ENCODE results near the gene CD209.

The CD209 gene

GRCh38 chr19:7739801-7740681 is 7.3 kb downstream of the CD209 start:
- no peak for DNase-seq

- DNase-seq: no peak
Measured at GRCh38 chr19:7739211-7739755, 8.1 kb downstream of the CD209 start.

- DNase-seq: no peak
Measured at GRCh38 chr19:7738023-7738422, 9.3 kb downstream of the CD209 start.

GRCh38 chr19:7737215-7737614 is 10.1 kb downstream of the CD209 start:
- DNase-seq: no peak

GRCh38 chr19:7736148-7736547 is 11.2 kb downstream of the CD209 start:
- DNase-seq: no peak

- DNase-seq: no peak
Measured at GRCh38 chr19:7734220-7735203, 12.8 kb downstream of the CD209 start.

GRCh38 chr19:7733376-7733775 is 14.0 kb downstream of the CD209 start:
- DNase-seq: no peak

GRCh38 chr19:7732045-7732444 is 15.3 kb downstream of the CD209 start, which contains the start of gene CLEC4G:
CLEC4G (minus strand) TSS chr19:7732110; CDS start chr19:7732102, 8 bp downstream.
- DNase-seq: no peak

GRCh38 chr19:7731615-7732014 is 15.7 kb downstream of the CD209 start:
- no peak for DNase-seq

GRCh38 chr19:7731218-7731595 is 16.1 kb downstream of the CD209 start:
- no peak for DNase-seq

GRCh38 chr19:7730286-7731217 is 16.8 kb downstream of the CD209 start:
- DNase-seq: no peak

- DNase-seq: peak in 1 of 56 donors; percentile 34
Measured at GRCh38 chr19:7729831-7730285, 17.5 kb downstream of the CD209 start.

- no peak for DNase-seq
Measured at GRCh38 chr19:7729211-7729610, 18.1 kb downstream of the CD209 start.

GRCh38 chr19:7725791-7726190 is 21.5 kb downstream of the CD209 start:
- DNase-seq: no peak

GRCh38 chr19:7722231-7722651 is 25.1 kb downstream of the CD209 start:
- no peak for DNase-seq

GRCh38 chr19:7720351-7720750 is 27.0 kb downstream of the CD209 start:
- DNase-seq: no peak

GRCh38 chr19:7718668-7719067 is 28.7 kb downstream of the CD209 start:
- DNase-seq: no peak

- DNase-seq: no peak
Measured at GRCh38 chr19:7716762-7717161, 30.6 kb downstream of the CD209 start.

GRCh38 chr19:7715671-7716070 is 31.7 kb downstream of the CD209 start:
- DNase-seq: no peak

- DNase-seq: no peak
Measured at GRCh38 chr19:7710616-7711015, 36.7 kb downstream of the CD209 start.
